Brain microvascular endothelial cell (primary cell): ENCODE data around the gene PTPN14.

ENCODE experiments used
- DNase-seq: peaks from one replicate; pipeline ENCODE4 v3.0.0-alpha.2; 2020
- H3K27ac ChIP-seq: fragments of 250-450 bp; sonication (Bioruptor Pico); 2 replicates; pipeline ENCODE4 v1.5.1; 2020; ENCODE audit warnings: mild to moderate bottlenecking, moderate library complexity
- H3K27me3 ChIP-seq: fragments of 250-450 bp; sonication (Bioruptor Pico); replicated peaks from 2 replicates; pipeline ENCODE4 v1.5.1; 2020; ENCODE audit warnings: mild to moderate bottlenecking
- H3K36me3 ChIP-seq: fragments of 250-450 bp; sonication (Bioruptor Pico); replicated peaks from 2 replicates; pipeline ENCODE4 v1.5.1; 2020; ENCODE audit warnings: mild to moderate bottlenecking
- H3K4me3 ChIP-seq: 2 replicates; pipeline ENCODE4 v1.5.1; 2011; ENCODE audit warnings: low read depth, mild to moderate bottlenecking, control low read depth, low read length, moderate library complexity
- CTCF ChIP-seq: IDR thresholded peaks from 2 replicates; pipeline ENCODE4 v1.5.1; 2011; ENCODE audit warnings: low read depth, mild to moderate bottlenecking, moderate library complexity, low read length, control low read depth, inconsistent platforms; ENCODE audit errors: missing control alignments
- in situ Hi-C: cut with HindIII; loops from 2 replicates; pipeline ENCODE4 v1.10.0; 2017; ENCODE audit warnings: low sequenced_read_pairs, low pct_ligation_motif_present

Gene PTPN14

GRCh38 chr1:214332946-214333798 lies 218.2 kb downstream of the PTPN14 start:
- in situ Hi-C loops = no loop called here
- Histone ChIP-seq H3K27me3 (no peaks in the 10 kb centered on the region), H3K27ac (no peak overlapping the region), H3K36me3 (peaks cover 12% of the 10 kb centered on the region), H3K4me3 (no peak overlapping the region)
- TF ChIP-seq CTCF = peak; percentile 97
- DNase-seq = peak; percentile 49

GRCh38 chr1:214331827-214332423 lies 219.5 kb downstream of the PTPN14 start:
- DNase-seq = peak; percentile 39
- in situ Hi-C loops = no loop called here
- H3K27ac ChIP-seq = no peak overlapping the region
- TF ChIP-seq CTCF = peak; percentile 97
- H3K4me3 ChIP-seq = no peak overlapping the region
- no peaks in the 10 kb centered on the region for H3K27me3 ChIP-seq
- H3K36me3 ChIP-seq = peaks cover 8% of the 10 kb centered on the region

GRCh38 chr1:214331180-214331579 lies 220.2 kb downstream of the PTPN14 start:
- peaks cover 5% of the 10 kb centered on the region for H3K36me3 ChIP-seq
- H3K27me3 ChIP-seq = no peaks in the 10 kb centered on the region
- in situ Hi-C loops = no loop called here
- DNase-seq = no peak
- no peak for TF ChIP-seq CTCF
- no peak overlapping the region for H3K27ac ChIP-seq
- no peak overlapping the region for H3K4me3 ChIP-seq

- in situ Hi-C loops = no loop called here
- Histone ChIP-seq H3K27ac (no peak overlapping the region), H3K36me3 (peaks cover 5% of the 10 kb centered on the region), H3K4me3 (no peak overlapping the region), H3K27me3 (no peaks in the 10 kb centered on the region)
- no peak for TF ChIP-seq CTCF
- DNase-seq = no peak
Observed at GRCh38 chr1:214330715-214331114, 220.7 kb downstream of the PTPN14 start.

- no peak overlapping the region for H3K27ac ChIP-seq
- peaks cover 5% of the 10 kb centered on the region for H3K36me3 ChIP-seq
- no peak overlapping the region for H3K4me3 ChIP-seq
- in situ Hi-C loops = no loop called here
- DNase-seq = no peak
- TF ChIP-seq CTCF = no peak
- no peaks in the 10 kb centered on the region for H3K27me3 ChIP-seq
Observed at GRCh38 chr1:214330222-214330621, 221.2 kb downstream of the PTPN14 start.
